ENCODE measurements around the gene SYT15.
"Not testable (repeated sequence)": the region's sequence is repeated elsewhere in the genome, so short reads cannot be mapped to it uniquely, and the experiment has no call there.

DNA sequence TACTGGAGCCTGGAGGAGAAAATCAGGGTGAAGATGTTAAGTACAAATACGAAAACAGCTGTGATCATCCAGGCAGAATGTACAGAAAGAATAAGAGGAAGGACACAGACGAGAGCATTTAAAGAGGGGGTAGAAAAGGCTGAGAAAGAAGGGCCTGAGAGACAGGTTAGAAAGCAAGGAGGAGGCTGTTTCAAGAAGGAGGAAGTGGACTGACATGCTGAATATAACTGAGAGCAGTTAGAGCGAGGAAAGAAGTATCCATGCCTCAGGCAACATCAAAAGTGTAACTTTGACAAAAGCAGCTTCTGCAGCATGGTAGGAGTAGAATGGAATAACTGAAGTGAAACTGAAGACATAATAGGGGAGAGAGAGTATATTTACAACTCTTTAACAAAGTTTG, 39.0 kb downstream of the SYT15 start:
- TF ChIP-seq CTCF, POLR2A, POLR2AphosphoS5 (IDR thresholded peaks at IDR 0.05): not testable (repeated sequence)
